Inflammatory macrophage treated with lipopolysaccharide for 1 hour (primary cell): ENCODE results near the gene CD52.
"Not testable (repeated sequence)": the region's sequence is repeated elsewhere in the genome, so short reads cannot be mapped to it uniquely, and the experiment has no call there.

Experiments used
- DNase-seq, 2 donors: peaks; one replicate each; pipeline ENCODE4 v3.0.0-alpha.2; 2020 to 2022

Gene CD52

DNA sequence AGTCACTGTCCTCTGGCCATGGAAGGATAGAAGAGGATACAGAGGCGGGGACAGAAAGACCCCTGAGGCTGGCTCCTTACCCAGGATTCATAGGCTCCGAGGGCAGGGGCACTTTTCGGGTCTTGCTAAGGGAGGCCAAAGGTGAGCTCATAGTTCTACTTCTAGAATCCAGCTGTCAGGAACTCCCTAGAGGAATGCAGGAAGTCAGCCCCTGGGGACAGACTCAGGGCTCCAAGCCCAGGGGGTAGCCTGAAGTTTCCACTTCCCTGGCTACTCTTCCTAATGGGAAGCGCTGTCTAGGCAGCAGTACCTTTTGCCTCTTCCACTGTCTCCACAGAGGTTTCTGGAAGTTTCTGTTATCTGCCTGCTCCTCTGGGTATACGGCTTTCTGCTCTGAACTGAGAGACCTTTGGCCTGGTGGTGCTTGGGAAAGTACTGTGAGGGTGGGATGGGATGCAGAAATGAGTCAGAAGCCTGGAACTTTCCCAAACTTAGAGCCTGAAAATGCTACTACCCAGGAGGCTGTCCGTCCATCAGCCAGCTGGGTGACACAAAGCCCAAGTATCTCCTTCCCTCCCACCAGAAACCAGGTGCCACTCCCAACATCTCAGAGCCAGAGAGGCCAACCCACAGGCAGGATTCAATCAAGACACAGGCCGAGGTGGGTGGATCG lies 14.9 kb upstream of the CD52 start:
- peak; percentile 55 to 79 for DNase-seq

DNA sequence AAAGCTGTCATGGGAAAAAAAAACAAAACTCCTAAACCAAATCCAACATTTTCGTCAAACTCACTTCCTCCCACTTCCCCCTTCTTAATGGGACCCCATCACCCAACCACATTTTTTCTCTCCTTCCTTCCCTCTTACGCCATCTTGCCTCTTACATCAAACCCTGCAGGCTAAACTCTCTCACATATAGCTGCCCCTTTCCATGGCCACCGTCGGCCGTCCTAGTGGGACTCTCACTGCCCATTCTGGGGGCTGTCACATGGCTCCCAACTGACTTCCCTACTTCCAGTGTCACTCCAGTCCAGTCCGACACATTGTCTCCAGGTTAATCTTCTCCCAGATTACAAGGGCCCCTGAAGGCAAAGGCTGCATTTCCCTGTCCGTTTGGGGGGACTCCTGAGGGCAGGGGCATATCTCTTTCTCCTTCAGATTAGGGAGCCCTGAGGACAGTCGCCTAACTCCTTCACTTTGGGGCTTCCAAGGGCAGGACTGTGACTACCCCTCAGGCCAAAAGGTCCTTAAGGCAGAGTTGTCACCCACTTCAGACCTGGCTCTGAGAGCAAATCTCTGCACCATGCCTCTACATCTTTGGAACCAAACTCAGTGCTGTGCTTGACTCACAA lies 12.0 kb upstream of the CD52 start:
- peak in 1 of 2 donors; percentile 44 for DNase-seq

DNA sequence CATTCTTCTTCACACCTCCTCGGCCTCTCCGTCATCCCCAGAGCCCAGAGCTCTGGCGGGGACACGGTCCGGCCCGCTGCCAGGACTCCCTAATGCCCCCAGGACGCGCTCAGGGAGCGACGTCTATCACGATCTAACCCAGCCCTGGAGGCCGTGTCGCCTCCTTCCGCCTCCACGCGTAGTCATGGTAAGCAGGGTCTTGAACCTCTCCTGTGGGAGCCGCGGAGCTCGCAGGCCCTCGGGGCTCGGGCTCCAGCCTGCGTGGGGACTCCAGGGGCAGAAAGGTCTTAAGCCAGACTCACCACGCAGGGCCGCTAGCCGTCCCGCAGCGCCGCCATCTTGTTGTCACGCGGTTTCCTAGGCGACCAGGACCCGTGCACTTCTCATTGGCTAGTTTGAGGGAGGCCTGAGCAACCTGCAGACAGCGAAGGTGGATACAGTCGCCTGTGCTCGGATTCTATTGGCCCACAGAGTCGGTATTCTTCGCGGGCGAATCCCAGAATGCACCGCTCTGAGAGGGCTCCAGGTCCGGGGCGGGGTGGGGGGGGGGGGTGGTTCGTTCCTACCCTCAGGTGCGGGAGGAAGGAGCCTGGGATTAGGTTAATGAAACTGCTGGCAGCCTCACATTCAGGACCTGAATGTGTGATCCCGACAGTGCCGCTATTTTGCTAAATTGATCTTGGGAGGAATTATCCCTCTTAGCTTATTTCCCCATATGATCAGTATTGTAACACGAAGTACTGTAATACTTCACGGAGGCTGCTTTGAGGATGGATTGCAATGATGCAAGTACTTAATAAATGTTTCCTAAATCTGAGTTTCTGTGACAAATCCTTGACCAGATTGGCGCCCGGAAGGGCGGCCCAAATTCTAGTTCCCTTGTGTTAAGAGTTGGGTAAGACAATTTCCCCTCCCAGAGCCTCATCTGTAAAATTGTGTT lies 11.2 kb upstream of the CD52 start, which contains the start of gene UBXN11:
TSS of gene UBXN11 (minus strand) at position 347 of the 940 bp plus-strand sequence. CDS start 3,753 bp downstream, outside the sequence.
- DNase-seq, result peak; percentile 88 to 89

DNA sequence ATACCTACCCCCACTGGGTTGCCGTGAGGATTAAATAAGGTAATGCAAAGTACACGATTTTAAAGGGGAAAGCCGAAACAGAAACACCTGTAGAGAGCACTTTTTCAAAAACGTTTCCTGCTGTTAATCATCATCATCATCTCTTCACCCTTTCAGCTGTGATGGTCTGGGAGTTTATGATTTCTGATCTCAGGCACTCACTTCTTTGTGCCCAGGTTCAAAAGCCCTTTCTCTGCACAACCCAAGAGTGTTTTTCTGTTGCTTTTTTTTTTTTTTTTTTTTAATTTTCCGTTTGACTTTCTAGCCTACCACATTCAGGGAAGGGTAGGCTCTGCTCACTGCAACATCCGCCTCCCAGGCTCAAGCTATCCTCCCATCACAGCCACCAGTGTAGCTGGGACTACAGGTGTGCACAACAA lies 10.4 kb upstream of the CD52 start:
- DNase-seq, result no peak

DNA sequence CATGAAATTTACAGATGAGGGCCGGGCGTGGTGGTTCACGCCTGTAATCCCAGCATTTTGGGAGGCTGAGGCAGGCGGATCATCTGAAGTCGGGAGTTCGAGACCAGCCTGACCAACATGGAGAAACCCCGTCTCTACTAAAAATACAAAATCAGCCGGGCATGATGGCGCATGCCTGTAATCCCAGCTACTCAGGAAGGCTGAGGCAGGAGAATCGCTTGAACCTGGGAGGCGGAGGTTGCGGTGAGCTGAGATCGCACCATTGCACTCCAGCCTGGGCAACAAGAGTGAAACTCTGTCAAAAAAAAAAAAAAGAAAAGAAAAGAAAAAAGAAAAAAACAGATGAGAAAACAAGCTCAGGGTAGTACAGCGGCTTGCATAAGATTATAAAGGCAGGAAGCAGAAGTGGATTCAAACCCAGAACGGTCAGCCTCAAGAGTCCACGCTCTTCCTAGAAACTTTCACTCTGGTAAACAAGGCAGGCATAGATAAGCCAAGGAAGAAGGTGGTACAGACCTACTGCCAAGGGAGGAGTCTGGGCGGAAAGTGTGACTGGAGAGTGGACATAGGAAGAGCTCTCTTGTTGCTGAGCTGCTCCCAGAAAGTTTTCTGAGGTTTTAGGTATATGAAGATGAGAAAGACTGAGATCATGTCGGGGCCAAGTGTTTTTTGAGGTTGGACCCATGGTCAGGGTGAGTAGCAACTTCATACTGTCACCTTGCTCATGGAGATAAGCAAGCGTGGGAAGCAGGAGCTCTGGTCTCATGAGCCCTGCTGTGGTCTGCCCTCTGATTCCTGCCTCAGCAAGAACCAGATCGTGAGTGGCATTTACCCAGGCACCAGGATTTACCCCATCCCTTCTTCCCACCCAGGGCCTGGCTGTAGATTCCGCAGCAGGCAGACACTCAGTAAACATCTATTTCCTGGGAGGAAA lies 9.5 kb upstream of the CD52 start:
- peak in 1 of 2 donors; percentile 11 for DNase-seq

DNA sequence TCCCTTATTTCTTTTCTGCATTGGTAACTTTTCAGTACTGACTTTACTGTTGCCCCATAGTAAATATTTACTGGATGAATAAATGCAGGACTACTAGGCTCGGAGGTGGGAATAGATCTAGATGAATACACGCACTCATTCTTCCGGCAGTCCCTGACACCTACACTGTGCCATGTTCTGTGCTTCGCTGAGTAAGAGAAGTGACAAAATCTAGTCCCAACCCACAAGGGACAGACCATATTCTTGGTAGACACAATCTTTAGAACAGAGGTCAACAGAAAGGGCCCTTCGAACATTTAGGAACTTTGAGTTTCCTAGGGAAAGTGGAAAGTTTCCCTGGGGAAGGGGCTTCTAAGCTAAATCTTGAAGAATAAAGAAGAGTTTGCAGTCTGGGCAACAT lies 3.3 kb upstream of the CD52 start:
- DNase-seq, result no peak

DNA sequence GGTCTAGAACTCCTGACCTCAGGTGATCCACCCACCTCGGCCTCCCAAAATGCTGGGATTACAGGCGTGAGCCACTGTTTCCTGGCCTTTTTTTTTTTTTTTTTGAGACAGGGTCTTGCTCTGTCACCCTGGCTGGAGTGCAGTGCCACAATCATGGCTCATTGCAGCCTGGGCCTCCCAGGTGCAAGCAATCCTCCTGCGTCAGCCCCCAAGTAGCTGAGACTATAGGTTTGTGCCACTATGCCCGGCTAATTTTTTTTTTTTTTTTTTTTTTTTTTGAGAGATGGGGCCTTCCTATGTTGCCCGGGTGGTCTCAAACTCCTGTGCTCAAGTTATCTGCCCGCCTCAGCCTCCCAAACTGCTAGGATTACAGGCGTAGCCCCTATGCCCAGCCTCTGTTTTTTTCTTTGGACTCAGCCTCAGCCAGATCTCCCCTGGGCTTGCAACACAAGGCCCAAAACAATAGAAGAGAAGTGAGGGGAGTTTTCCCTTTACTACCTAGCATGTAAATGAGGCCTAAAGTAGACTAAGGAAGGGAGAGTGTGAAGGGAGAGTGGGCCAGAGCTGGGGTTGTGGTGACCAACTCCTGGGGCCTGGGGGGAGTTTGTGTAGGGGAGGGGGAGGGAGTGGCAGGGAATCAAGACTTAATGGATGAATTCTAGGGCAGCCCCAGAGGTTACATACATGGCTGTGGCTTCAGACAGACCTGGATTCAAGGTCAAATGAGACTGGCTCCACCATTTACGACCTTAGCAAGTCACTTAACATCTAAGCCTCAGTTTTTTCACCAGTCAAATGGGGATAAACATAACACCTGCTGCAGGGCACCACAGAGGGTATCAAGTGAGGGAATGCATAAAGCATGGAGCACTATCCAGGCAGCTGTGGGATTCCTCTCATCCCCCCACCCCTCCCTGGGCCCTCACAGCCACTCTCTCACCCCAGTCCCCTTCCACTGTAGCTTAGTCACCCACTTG lies 1.6 kb upstream of the CD52 start:
- DNase-seq, result no peak

DNA sequence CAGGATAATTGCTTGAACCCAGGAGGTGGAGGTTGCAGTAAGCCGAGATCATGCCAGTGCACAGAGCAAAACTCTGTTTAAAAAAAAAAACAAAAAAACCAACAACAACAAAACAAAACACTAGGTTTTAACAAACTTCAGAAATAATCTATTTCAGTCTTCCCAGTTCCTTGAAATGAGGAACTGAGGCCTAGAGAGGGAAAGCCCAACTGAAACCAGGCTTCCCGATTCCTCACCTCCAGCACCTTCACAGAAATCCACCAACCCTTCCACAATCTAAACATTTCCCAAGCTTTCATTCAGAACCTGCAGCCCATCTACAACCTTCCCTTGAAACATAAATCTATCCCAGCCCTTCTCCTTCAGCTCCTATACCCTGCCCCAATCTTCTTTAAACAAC lies 612 bp upstream of the CD52 start:
- peak in 1 of 2 donors; percentile 37 for DNase-seq

DNA sequence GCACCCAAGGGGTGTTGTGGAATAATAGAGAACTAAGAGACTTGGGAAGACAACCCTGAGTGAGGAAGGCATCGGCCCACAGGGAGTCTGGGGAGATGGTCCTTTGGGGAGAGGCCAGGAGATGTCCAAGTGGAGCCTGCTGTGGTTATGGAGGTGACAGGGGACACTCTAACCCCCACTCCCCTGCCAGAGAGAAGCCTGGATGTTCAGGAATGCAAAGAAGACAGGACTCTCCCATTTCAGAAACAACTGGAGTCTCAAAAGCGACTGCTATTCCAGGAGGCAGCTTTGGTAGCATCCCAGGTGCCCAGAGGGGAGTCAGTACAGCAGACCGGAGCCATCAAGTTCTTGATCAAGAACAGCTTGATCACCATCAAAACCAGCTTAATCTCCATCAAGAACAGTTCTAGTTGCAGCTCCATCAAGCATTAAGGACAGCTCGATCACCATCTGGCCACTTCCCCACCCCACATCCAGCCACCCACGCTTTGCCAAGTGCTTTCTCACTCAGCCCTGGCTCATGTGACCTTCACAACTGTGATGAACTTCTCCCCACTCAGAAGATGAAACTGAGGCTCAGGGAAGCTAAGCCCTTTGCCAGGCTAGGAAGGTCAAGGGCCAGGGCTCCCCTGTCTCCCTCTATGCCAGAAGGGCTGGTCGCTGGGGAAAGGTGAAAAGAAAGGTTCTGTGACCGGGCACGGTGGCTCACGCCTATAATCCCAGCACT lies 743 bp downstream of the CD52 start:
- peak; percentile 88 to 89 for DNase-seq

DNA sequence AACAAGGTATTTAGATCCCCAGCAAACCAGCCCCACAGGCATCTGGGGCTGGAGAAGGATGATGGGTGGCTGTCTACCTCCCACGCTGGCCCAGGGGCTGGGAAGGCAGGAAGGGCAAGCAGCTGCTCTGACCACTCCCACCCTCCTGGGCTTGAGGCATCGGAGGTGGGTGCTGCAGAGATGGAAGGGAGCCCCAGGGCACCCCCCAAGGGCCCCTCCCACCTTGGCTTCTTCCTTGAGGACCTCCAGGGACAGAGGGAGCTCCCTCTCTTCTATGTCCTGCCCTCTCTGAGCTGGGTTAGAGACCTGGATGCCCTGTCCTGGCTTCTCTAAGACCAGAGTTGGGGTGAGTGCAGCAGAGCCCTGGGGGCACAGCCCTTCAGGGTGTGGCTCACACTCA lies 3.1 kb downstream of the CD52 start:
- no peak for DNase-seq

DNA sequence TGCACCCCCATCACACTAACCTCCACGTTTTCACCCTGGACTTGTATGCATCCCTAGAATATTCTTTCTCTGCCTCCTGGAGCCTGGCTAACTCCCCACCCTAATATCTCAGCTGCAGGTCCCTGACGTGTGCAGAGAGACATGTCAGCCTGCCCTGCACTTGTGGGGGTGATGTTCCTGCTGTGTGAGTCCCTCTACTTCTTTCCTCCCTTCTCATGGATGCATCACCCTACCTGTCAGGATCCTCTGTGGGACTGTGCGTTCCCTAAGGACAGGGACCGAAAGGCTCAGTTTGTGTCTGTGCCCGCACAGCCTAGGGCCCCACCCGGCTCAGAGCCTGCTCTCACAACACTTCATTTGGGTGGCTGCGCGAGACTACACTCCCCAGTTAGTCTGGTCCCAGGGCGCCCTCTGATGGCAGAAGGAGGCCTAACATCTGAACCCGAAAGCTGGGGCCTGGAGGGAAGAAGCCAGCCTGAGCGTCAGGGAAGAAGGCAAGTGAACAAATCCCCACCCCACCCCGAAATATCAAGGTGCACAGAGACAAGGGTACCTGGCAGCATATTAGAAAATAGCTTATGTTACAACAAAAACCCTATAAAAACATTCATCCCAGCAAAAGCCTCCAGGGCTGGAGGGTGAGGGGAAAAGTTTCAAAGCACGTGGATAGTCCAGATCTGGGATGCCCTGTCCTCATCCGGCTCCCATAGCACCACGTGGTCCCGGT lies 3.7 kb downstream of the CD52 start:
- peak; percentile 68 to 99 for DNase-seq

DNA sequence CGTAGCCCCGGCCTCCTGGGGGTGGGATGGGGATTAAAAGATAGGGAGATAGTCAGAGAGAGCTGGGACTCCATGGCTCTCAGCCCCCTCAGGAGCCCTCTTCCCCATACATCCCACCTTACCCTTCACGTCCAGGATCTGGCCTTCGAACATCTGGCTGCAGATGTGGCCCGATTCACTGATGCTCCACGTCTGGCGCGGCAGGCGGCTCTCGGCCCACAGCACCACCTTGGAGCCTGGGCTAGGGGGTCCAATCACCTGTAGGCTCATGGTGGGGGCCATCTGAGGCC lies 4.2 kb downstream of the CD52 start:
- DNase-seq, result no peak

DNA sequence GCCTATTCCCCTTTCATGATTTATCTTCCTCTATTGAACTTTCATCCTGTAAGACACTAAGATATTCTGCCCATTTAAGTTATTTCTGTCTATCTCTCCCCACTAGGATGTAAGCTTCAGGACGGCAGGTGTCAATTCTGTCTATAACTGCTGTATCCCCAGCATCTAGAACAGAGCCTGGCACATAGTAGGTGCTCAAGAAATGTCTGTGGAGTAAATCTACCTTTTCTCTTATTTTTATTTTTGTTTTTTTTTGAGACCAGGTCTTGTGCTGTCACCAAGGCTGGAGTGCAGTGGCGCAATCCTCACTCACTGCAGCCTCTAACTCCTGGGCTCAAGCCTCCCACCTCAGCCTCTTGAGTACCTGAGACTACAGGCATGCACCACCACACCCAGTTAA lies 5.6 kb downstream of the CD52 start:
- no peak for DNase-seq

DNA sequence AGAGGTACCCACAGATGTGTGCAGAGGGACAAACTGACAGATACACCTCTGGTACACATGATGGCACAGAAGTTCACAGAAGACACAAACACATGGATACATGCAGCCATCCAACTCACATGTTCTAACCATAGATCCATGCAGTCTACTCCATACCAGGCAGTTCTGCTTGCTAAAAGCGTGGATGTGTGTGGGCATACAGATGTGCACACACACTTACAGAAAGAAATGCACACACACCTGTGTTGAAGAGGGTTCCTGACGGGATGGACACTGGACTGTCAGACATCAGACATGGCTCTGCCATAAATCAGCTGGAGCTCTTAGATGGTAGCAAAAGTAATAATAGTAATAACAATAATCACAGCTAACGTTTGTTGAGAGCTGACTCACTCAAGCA lies 6.8 kb downstream of the CD52 start:
- no peak for DNase-seq

DNA sequence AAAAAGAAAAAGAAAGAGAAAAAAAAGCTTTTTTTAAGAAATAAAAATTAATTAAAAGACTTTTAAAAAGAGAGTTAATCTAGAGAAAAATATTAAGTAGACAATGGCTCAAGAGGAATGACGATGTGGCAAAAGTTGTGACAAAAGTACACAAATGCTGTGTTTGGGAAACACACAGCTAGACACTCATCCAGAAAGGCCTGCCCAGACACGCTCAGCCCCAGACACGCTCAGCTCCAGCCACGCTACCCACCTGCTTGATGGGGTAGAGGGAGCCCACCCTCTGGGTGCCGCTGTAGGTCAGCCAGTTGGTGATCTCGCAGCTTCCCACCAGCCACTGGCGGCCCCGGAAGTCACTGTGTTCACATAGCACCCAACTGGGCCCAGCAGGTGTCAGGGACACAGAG lies 10.2 kb downstream of the CD52 start:
- DNase-seq, result no peak

DNA sequence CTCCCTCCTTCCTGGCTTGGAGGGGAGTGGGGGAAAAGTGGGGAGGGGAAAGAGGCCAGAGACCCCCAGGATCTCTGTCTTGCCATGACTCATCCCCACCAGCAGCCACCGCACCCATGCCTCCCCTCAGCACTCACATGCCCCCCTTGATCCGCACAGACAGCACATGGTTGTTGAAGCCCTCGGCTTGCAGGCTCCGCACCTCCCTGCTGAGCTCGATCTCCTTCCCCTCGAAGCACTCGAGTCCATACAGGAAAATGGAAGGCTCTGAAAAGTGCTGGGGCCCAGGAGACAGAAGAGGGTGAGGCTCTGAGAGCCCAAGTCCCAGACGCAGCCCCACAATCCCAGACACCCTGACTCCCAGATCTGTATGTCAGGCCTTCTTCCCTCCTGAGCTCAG lies 10.8 kb downstream of the CD52 start:
- no peak for DNase-seq

DNA sequence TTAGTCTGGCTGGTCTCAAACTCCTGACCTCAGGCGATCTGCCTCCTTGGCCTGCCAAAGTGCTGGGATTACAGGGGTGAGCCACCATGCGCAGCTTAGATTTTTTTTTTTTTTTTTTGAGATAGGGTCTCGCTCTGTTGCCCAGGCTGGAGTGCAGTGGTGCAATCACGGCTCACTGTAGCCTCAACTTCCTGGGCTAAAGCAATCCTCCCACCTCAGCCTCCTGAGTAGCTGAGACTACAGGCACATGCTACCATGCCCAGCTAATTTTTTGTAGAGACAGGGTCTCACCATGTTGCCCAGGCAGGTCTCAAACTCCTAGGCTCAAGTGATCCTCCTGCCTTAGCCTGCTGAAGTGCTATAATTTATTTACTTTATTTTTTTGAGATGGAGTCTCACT lies 11.6 kb downstream of the CD52 start:
- DNase-seq, result not testable (repeated sequence)

DNA sequence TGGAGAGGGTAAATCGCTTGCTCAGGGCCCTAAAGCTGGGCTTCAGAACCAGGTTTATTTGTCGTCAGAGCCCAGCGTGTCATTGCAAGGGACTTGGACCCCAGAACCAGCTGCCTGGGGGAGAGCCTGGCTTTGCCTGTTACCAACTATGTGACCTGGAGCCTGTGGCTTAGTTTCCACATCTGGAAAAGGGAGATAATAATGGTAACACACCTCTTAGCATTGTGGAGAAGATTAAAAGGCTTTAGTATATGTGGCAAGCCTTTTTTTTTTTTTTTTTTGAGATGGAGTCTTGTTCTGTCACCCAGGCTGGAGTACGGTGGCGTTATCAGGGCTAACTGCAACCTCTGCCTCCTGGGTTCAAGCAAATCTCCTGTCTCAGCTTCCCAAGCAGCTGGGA lies 12.5 kb downstream of the CD52 start:
- DNase-seq, result no peak

DNA sequence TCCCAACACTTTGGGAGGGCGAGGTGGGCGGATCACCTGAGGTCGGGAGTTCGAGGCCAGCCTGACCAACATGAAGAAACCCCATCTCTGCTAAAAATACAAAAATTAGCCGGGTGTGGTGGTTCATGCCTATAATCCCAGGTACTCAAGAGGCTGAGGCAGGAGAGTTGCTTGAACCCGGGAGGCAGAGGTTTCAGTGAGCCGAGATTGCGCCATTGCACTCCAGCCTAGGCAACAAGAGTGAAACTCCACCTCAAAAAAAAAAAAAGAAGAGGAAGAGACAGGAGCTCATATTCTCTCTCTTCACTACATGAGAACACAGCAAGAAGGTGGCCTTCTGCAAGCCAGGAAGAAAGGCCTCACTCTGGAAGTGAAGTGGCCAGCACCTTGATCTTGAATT lies 15.6 kb downstream of the CD52 start:
- not testable (repeated sequence) for DNase-seq
